ENCODE measurements around the gene CRNKL1. TPM values are rescaled to one million over a fixed set of nuclear protein-coding genes. Genes with fewer than 3 reads are reported as not detected.

CRNKL1 gene
- total RNA-seq, 1 donor from 2014 or later: 20.4 TPM

- no peaks in the 10 kb centered on the region for H3K9me3 ChIP-seq
- intact Hi-C loops (cut with DNase I): no loop called here
- TF ChIP-seq CTCF (IDR thresholded peaks at IDR 0.05): no peak
- no peaks in the 10 kb centered on the region for H3K4me1 ChIP-seq
- no peaks in the 10 kb centered on the region for H3K36me3 ChIP-seq
- peaks cover 19% of the 10 kb centered on the region for H3K27me3 ChIP-seq (ENCODE audit: low read depth)
- no peak for ATAC-seq
- no peak for DNase-seq
- no peak overlapping the region for H3K27ac ChIP-seq
- H3K4me3 ChIP-seq: no peak overlapping the region
These were observed 22.8 kb upstream of the CRNKL1 start for GRCh38 chr20:20075032-20075431.

- intact Hi-C loops (cut with DNase I): no loop called here
- no peaks in the 10 kb centered on the region for H3K9me3 ChIP-seq
- no peak for ATAC-seq
- H3K4me3 ChIP-seq: no peak overlapping the region
- no peaks in the 10 kb centered on the region for H3K4me1 ChIP-seq
- no peak overlapping the region for H3K27ac ChIP-seq
- DNase-seq: no peak
- no peak for TF ChIP-seq CTCF (IDR thresholded peaks at IDR 0.05)
- no peaks in the 10 kb centered on the region for H3K36me3 ChIP-seq
- H3K27me3 ChIP-seq (ENCODE audit: low read depth): peaks cover 19% of the 10 kb centered on the region
These were observed 21.6 kb upstream of the CRNKL1 start for GRCh38 chr20:20073801-20074371.

GRCh38 chr20:20070871-20071726 lies 18.8 kb upstream of the CRNKL1 start:
- Histone ChIP-seq H3K27me3 (ENCODE audit: low read depth) (peaks cover 22% of the 10 kb centered on the region), H3K36me3 (no peaks in the 10 kb centered on the region), H3K4me1 (no peaks in the 10 kb centered on the region), H3K4me3 (no peak overlapping the region), H3K9me3 (no peaks in the 10 kb centered on the region), H3K27ac (no peak overlapping the region)
- DNase-seq: no peak
- no peak for ATAC-seq
- TF ChIP-seq CTCF (IDR thresholded peaks at IDR 0.05): no peak
- intact Hi-C loops (cut with DNase I): no loop called here

- no peak for TF ChIP-seq CTCF (IDR thresholded peaks at IDR 0.05)
- Histone ChIP-seq H3K9me3 (no peaks in the 10 kb centered on the region), H3K4me3 (no peak overlapping the region), H3K27ac (no peak overlapping the region), H3K36me3 (no peaks in the 10 kb centered on the region), H3K27me3 (ENCODE audit: low read depth) (peaks cover 3% of the 10 kb centered on the region), H3K4me1 (no peaks in the 10 kb centered on the region)
- ATAC-seq (no peak), DNase-seq (no peak)
- intact Hi-C loops (cut with DNase I): no loop called here
These were observed 13.1 kb upstream of the CRNKL1 start for GRCh38 chr20:20065361-20065760.

- Histone ChIP-seq H3K4me1 (no peaks in the 10 kb centered on the region), H3K27ac (no peak overlapping the region), H3K9me3 (no peaks in the 10 kb centered on the region), H3K36me3 (no peaks in the 10 kb centered on the region), H3K4me3 (no peak overlapping the region), H3K27me3 (ENCODE audit: low read depth) (peaks cover 3% of the 10 kb centered on the region)
- no peak for DNase-seq
- no peak for ATAC-seq
- intact Hi-C loops (cut with DNase I): no loop called here
- TF ChIP-seq CTCF (IDR thresholded peaks at IDR 0.05): no peak
These were observed 11.9 kb upstream of the CRNKL1 start for GRCh38 chr20:20063941-20064702.

Data from lower lobe of right lung (tissue), 2 donors.